Thoracic aorta (tissue), 2 donors: Measurements from ENCODE around the gene JUN. TPM values are rescaled to one million over a fixed set of nuclear protein-coding genes. Genes with fewer than 3 reads are reported as not detected.
A peak's percentile ranks its signal among the peaks of the same experiment; 100 is the strongest.

Experiments
- ATAC-seq: fragments of 150-250 bp; one replicate; pipeline ENCODE4 v1.8.0; 2017; ENCODE audit warnings: low read depth; ENCODE audit not compliant: insufficient number of reproducible peaks, low FRiP score
- DNase-seq: peaks from one replicate; pipeline ENCODE4 v3.0.0-alpha.2; 2020; ENCODE audit warnings: low spot score
- H3K27ac ChIP-seq, 2 donors: fragments of 200-600 bp; sonication (generic); 1 replicate in 1 of 2; 2 replicates in 1 of 2; pipeline ENCODE4 v1.5.1; 2016; ENCODE audit warnings: mild to moderate bottlenecking in 2 of 2, moderate library complexity in 2 of 2
- H3K27me3 ChIP-seq: fragments of 200-600 bp; sonication (generic); replicated peaks from 2 replicates; pipeline ENCODE4 v1.6.0; 2016; ENCODE audit warnings: mild to moderate bottlenecking; ENCODE audit not compliant: insufficient read depth
- H3K36me3 ChIP-seq: fragments of 200-600 bp; sonication (generic); one replicate; pipeline ENCODE4 v1.5.1; 2016
- H3K4me1 ChIP-seq, 2 donors: fragments of 200-600 bp; sonication (generic); 1 replicate in 1 of 2; 2 replicates in 1 of 2; pipeline versions ENCODE4 v1.5.1 to v1.6.0; 2016; ENCODE audit warnings: low read depth in 2 of 2, mild to moderate bottlenecking in 1 of 2; ENCODE audit not compliant: control insufficient read depth in 1 of 2
- H3K4me3 ChIP-seq: fragments of 200-600 bp; sonication (generic); 2 replicates; pipeline ENCODE4 v1.5.1; 2016; ENCODE audit warnings: mild to moderate bottlenecking
- H3K9me3 ChIP-seq: fragments of 200-600 bp; sonication (generic); 2 replicates; pipeline ENCODE4 v1.5.1; 2016
- CTCF ChIP-seq: fragments of 200-600 bp; sonication (generic); IDR thresholded peaks from one replicate; pipeline ENCODE4 v1.5.1; 2019; ENCODE audit warnings: antibody characterized with exemption
- total RNA-seq, 2 donors: library from RNA; depleted of rRNA; stranded (reverse); fragments of >200 nt; gene quantifications; one replicate each; pipeline versions ENCODE4 v1.1.0 to v1.2.3, GENCODE V29; 2016

JUN gene
- total RNA-seq, 2 donors from 2014 or later = 132 to 396 TPM

DNA sequence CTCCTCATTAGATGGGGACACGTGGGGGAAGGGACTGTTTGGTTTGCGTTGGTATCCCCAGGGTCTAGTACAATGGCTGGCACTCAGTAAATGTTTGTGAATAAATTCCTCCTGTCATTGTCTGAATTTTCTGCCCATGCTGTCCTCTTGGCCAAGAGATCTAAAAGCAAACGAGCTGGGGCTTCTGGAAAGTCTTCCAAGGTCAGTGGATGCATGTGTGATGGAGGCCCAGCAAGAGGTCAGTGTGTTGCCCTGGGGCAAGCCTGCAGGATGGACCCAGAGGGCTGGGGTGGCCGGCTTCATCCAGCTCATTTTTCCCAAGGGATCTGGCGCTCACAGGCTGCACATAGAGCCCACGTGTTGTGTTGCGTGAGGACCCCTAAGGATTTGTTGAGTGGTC is 30.0 kb upstream of the JUN start:
- peaks cover 15 to 26% of the 10 kb centered on the region in 2 donors for H3K4me1 ChIP-seq
- H3K9me3 ChIP-seq = no peaks in the 10 kb centered on the region
- DNase-seq (no peak), ATAC-seq (no peak)
- no peak overlapping the region for H3K4me3 ChIP-seq
- peak overlapping the region; percentile 94 to 99 for H3K27ac ChIP-seq
- no peaks in the 10 kb centered on the region for H3K27me3 ChIP-seq
- H3K36me3 ChIP-seq = no peaks in the 10 kb centered on the region
- TF ChIP-seq CTCF = no peak

DNA sequence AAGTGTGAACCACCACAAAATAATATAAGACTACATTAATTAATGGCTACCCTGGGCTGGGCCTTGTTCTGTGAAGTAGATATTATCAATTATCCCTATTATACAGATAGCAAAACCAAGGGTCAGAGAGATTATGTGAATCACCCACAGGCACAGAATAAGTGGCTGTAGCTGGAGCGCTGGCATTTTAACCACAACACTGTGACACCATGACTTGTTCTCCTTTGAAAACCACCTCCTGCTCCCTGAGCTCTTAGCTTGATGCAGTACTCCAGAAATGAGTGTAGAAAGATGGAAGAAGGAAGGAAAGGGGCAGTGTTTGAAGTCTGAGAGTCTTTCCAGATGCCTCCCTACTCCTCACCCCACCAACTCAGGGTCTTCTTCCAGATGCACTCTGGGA is 29.5 kb upstream of the JUN start:
- Histone ChIP-seq H3K36me3 (no peaks in the 10 kb centered on the region), H3K4me3 (no peak overlapping the region), H3K27me3 (no peaks in the 10 kb centered on the region), H3K4me1 (peaks cover 15 to 26% of the 10 kb centered on the region in 2 donors), H3K9me3 (no peaks in the 10 kb centered on the region), H3K27ac (peak overlapping the region; percentile 94 to 99)
- TF ChIP-seq CTCF = no peak
- DNase-seq (no peak), ATAC-seq (no peak)

GRCh38 chr1:58812926-58813325 is 29.1 kb upstream of the JUN start:
- Histone ChIP-seq H3K4me3 (no peak overlapping the region), H3K9me3 (no peaks in the 10 kb centered on the region), H3K27me3 (no peaks in the 10 kb centered on the region), H3K36me3 (no peaks in the 10 kb centered on the region), H3K4me1 (peaks cover 15 to 26% of the 10 kb centered on the region in 2 donors), H3K27ac (peak overlapping the region; percentile 94 to 99)
- ATAC-seq (no peak), DNase-seq (no peak)
- no peak for TF ChIP-seq CTCF

DNA sequence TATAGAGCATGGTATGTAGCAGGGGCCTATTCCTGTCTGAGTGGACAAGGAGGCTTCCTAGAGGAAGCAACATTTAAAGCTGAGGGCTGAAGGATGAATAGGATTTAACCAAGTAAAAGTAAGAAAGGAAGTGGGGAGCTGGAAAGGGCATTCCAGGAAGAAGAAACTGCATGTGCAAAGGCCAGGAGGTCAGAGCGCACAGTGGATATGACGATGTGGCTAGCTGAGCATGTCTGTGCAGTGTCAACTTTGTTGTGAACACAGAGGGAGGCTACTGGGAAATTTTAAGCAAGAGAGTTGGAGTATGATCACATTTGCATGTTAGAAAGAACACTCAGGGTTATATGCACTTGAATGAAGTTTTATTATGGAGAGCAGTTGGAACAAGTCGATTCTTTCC is 28.6 kb upstream of the JUN start:
- DNase-seq (no peak), ATAC-seq (no peak)
- H3K4me1 ChIP-seq = peaks cover 13 to 26% of the 10 kb centered on the region in 2 donors
- peak overlapping the region; percentile 94 to 99 for H3K27ac ChIP-seq
- H3K9me3 ChIP-seq = no peaks in the 10 kb centered on the region
- H3K27me3 ChIP-seq = no peaks in the 10 kb centered on the region
- no peaks in the 10 kb centered on the region for H3K36me3 ChIP-seq
- no peak for TF ChIP-seq CTCF
- no peak overlapping the region for H3K4me3 ChIP-seq

- H3K4me1 ChIP-seq = peaks cover 4 to 17% of the 10 kb centered on the region in 2 donors
- TF ChIP-seq CTCF = no peak
- DNase-seq (no peak), ATAC-seq (no peak)
- no peaks in the 10 kb centered on the region for H3K36me3 ChIP-seq
- no peaks in the 10 kb centered on the region for H3K9me3 ChIP-seq
- H3K27ac ChIP-seq = no peak overlapping the region
- no peak overlapping the region for H3K4me3 ChIP-seq
- no peaks in the 10 kb centered on the region for H3K27me3 ChIP-seq
These were observed 27.5 kb upstream of the JUN start for GRCh38 chr1:58811303-58811702.
